Uterus (tissue), 2 donors: ENCODE data around the gene MYO9A.

Experiments
- CTCF ChIP-seq, 4 experiments: fragments of 200-600 bp in 2 of 4; fragments of 450-650 bp in 2 of 4; sonication (generic) in 2 of 4; IDR thresholded peaks; one replicate each; pipeline ENCODE4 v1.5.1; 2016 to 2019; ENCODE audit warnings: antibody characterized with exemption in 4 of 4, mild to moderate bottlenecking in 2 of 4, moderate library complexity in 1 of 4
- POLR2A ChIP-seq, 2 donors: fragments of 450-650 bp; IDR thresholded peaks; one replicate each; pipeline ENCODE4 v1.6.1; 2016; ENCODE audit warnings: antibody characterized with exemption in 2 of 2, mild to moderate bottlenecking in 1 of 2, moderate library complexity in 1 of 2

- TF ChIP-seq CTCF (IDR thresholded peaks at IDR 0.05): no peak
- TF ChIP-seq POLR2A (IDR thresholded peaks at IDR 0.05): no peak
Observed at GRCh38 chr15:72078887-72079286, 39.1 kb downstream of the MYO9A start.
